ENCODE data around the gene PDE1A.

The PDE1A gene

GRCh38 chr2:182365855-182366254 is 61.0 kb downstream of the PDE1A start:
- no peak for DNase-seq (ENCODE audit: low read depth in 1 of 2, low spot score in 1 of 2)
- H3K4me3 ChIP-seq (replicated peaks; ENCODE audit: insufficient read depth, low read length), result no peak overlapping the region
- TF ChIP-seq SPI1 (IDR thresholded peaks at IDR 0.05; ENCODE audit: borderline replicate concordance, low read depth) (no peak), CTCF (IDR thresholded peaks at IDR 0.05; ENCODE audit: insufficient read depth, low read length) (no peak), POLR2AphosphoS5 (IDR thresholded peaks at IDR 0.05; ENCODE audit: low read depth) (no peak), GABPA (IDR thresholded peaks at IDR 0.05; ENCODE audit: low read depth) (no peak), REST (IDR thresholded peaks at IDR 0.05; ENCODE audit: insufficient replicate concordance, low read depth) (no peak)
- H3K27ac ChIP-seq (replicated peaks), result no peak overlapping the region
- H3K27me3 ChIP-seq (ENCODE audit: insufficient read depth, poor library complexity, severe bottlenecking), result no peaks in the 10 kb centered on the region

GRCh38 chr2:182361477-182361876 is 65.4 kb downstream of the PDE1A start:
- no peak for DNase-seq (ENCODE audit: low read depth in 1 of 2, low spot score in 1 of 2)
- Histone ChIP-seq H3K4me3 (replicated peaks; ENCODE audit: insufficient read depth, low read length) (no peak overlapping the region), H3K27me3 (ENCODE audit: insufficient read depth, poor library complexity, severe bottlenecking) (no peaks in the 10 kb centered on the region), H3K27ac (replicated peaks) (no peak overlapping the region)
- TF ChIP-seq POLR2AphosphoS5 (IDR thresholded peaks at IDR 0.05; ENCODE audit: low read depth) (no peak), REST (IDR thresholded peaks at IDR 0.05; ENCODE audit: insufficient replicate concordance, low read depth) (no peak), GABPA (IDR thresholded peaks at IDR 0.05; ENCODE audit: low read depth) (no peak), SPI1 (IDR thresholded peaks at IDR 0.05; ENCODE audit: borderline replicate concordance, low read depth) (no peak), CTCF (IDR thresholded peaks at IDR 0.05; ENCODE audit: insufficient read depth, low read length) (no peak)

GRCh38 chr2:182360663-182361260 is 66.1 kb downstream of the PDE1A start:
- Histone ChIP-seq H3K27me3 (ENCODE audit: insufficient read depth, poor library complexity, severe bottlenecking) (no peaks in the 10 kb centered on the region), H3K27ac (replicated peaks) (no peak overlapping the region), H3K4me3 (replicated peaks; ENCODE audit: insufficient read depth, low read length) (no peak overlapping the region)
- DNase-seq (ENCODE audit: low read depth in 1 of 2, low spot score in 1 of 2), result no peak
- TF ChIP-seq SPI1 (IDR thresholded peaks at IDR 0.05; ENCODE audit: borderline replicate concordance, low read depth), result no peak
- TF ChIP-seq CTCF (IDR thresholded peaks at IDR 0.05; ENCODE audit: insufficient read depth, low read length), result no peak
- no peak for TF ChIP-seq POLR2AphosphoS5 (IDR thresholded peaks at IDR 0.05; ENCODE audit: low read depth)
- no peak for TF ChIP-seq GABPA (IDR thresholded peaks at IDR 0.05; ENCODE audit: low read depth)
- TF ChIP-seq REST (IDR thresholded peaks at IDR 0.05; ENCODE audit: insufficient replicate concordance, low read depth), result no peak

All from HL-60 (cell line).